HG03521 (cell line): ENCODE results near the gene RPS15.
"Not testable (repeated sequence)": the region's sequence is repeated elsewhere in the genome, so short reads cannot be mapped to it uniquely, and the experiment has no call there.

ENCODE experiments used
- ATAC-seq: cut with Tn5 transposase; IDR thresholded peaks from one replicate; pipeline ENCODE4 v1.9.1; 2021; ENCODE audit warnings: mild to moderate bottlenecking, moderate library complexity; ENCODE audit not compliant: unreplicated experiment

Gene RPS15

DNA sequence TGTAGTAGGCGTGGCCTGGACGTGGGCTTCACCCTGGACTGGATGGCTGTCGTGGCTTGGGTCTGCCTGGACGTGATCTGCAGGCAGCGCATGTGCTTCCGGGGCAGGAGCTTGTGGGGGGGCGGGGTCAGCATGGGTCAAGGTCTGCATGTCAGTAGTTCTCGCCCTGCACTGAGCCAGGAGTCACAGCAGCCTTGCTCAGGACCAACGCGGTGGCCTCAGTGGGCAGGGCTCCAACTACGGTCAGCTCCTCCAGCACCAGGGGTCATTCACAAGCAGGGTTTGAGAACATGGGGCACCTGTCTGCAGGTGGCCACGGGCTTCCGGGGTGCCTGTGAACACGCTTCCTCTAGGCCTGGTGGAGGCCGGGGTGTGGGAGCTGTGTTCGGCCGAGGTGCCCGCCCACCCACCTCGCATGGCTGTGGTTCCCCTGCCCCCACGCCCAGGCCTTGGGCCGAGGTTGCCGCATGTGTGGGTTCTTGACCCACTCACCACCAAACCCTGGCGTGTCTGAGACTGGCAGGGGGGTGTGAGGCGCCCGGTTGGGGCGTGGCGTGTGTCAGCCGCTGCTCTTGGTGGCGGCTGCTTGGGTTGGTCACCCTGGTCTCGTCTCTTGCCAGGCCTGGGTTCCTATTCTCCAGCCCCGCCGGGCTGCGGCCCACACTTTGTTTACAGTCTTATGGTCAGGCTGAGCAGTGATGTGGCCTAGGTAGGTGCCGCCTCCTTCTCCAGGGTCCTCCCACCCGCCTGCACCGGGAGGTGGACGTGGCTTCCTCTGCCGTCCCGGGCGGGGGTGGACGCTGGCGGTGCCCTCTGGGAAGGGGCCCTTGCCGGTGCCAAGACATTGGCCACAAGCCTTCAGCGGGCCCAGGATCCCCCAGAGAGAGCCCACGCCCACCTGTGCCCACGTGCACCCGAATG is 4.8 kb upstream of the RPS15 start:
- no peak for ATAC-seq

DNA sequence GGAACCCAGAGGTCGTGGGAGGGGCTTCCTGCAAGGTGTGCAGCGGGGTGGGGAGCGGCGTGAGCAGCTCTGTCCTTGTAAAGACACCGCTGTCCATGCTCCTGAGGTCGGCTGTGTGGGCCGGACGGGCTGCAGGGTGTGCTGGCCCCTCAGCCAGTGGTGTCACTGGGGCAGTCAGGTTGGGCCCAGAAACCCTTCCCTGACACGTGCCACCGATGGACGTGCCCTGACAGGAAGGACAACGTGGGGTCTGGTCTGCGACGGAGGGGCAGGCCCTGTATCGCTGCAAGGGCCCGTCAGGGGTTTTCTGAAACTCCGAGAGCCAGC is 4.2 kb upstream of the RPS15 start:
- no peak for ATAC-seq

DNA sequence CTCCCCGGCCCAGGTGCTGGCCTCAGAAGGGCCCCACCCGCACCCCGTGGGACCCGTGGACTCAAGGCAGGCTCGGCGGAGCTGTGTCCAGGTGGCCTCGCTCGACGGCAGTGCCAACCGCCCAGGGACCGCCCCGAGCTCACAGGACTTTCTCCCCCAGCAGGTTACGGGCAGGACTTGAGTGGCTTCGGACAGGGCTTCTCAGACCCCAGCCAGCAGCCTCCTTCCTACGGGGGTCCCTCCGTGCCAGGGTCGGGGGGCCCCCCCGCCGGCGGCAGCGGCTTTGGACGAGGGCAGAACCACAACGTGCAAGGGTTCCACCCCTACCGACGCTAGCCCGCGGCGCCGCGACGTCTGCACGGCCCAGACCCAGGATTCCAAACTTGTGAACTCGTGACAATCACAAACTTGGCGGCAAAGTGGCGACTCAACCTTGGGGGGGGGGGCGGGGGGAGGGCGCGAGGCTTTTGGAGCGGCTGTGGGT is 3.6 kb upstream of the RPS15 start:
- ATAC-seq = no peak

DNA sequence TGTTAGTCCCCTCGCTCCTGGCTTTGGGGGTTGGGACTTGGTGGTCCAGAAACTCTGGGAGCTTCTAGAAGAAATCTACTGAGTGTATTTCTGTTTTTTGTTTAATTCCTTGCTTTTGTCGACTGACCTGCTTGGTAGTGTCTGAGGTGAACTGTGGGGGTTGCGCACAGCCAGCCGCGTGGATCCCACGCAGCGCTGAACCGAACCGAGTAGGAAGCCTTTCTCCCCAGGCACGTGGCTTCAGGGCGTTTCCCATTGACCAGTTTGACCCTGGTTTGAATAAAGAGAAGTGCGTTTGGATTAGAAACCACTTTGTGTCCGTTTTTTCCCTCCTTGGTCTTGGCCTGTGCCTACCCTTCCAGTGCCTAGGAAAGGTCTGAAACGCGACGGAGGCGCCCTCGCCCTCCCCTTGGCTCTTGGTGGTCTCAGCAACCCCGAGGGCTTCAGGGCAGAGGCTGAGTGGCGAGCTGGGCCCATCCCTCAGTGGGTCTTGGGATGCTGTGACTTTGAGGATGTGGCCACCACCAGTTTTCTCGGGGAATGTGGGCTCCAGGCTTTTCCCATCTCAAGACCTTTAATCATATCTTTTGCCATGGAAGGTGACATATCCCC is 2.7 kb upstream of the RPS15 start:
- no peak for ATAC-seq

DNA sequence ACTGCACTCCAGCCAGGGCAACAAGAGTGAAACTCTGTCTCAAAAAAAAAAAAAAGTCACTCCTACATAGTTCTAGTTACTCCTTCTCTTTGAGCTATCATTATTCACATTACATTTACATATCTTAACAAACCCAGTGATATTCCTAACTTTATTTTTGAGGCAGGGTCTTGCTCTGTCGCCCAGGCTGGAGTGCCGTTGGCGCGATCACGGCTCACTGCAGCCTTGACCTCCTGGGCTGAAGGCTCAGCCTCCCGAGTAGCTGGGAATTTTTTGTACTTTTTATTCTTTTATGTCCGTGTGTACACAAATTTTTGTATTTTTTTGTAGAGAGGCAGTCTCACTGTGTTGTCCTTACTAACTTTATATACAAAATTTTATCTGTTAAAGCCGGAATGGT is 587 bp upstream of the RPS15 start:
- no peak for ATAC-seq

DNA sequence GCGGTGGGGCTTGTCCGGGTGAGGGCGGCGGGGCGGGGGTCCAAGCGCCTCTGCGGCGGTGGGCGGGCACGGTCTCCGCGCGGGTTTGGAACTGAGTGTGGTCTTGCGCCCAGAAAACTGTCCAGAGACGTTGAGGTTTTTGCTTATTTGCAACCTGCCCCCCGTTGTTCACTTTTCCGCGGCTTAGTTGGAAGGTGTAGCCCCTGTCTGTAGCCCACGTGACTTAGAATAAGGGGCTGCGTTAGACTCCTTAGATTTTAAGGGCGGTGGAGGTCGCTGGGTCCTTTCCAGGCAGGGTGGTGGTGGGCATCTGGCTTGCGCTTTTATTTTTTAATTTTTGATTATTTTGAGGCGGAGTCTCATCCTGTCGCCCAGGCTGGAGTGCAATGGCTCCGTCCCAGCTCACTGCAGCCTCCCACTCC is 748 bp downstream of the RPS15 start:
- no peak for ATAC-seq

DNA sequence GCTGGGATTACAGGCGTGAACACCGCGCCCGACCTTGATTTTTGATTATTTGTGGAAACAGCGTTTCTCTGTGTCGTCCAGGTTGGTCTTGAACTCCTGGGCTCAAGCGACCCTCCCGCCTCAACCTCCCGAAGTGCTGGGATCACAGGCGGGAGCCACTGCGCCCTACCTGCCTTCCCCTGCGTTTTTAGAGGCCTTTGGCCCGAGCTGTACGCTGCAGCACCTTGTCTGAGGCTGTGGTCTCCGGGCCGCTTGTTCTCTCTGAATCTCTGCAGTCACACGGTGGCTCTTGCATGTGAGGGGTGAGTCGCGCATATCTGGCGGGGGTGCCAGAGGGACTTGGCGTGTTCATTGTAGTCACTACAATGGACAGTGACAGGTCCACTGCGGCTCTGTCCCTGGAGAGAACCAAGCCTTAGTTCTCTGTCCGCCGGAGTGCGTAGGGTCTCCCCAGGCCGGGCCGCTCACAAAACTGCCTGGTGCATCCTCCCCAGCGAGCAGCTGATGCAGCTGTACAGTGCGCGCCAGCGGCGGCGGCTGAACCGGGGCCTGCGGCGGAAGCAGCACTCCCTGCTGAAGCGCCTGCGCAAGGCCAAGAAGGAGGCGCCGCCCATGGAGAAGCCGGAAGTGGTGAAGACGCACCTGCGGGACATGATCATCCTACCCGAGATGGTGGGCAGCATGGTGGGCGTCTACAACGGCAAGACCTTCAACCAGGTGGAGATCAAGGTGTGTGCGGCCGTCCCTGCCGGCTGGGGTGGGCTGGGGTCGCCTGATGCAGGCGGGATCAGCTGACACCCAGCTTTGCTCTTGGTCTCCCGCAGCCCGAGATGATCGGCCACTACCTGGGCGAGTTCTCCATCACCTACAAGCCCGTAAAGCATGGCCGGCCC is 1.6 kb downstream of the RPS15 start:
- ATAC-seq = not testable (repeated sequence)

DNA sequence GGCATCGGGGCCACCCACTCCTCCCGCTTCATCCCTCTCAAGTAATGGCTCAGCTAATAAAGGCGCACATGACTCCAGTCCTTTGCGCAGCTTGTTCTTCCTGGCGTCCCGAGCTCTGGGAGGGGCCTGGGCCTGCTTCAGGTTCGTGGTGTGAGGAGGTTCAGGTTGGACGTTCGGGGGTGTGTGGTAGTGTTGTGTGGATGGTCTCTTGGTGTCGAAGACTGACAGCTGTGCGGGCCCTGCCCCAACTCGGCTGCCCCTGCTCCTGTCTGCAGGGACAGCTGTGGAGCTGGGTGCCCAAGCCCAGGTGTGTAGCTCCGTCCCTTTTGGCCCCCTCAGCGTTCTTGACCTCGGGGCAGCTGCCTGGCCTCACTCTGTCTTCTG is 2.2 kb downstream of the RPS15 start:
- no peak for ATAC-seq

DNA sequence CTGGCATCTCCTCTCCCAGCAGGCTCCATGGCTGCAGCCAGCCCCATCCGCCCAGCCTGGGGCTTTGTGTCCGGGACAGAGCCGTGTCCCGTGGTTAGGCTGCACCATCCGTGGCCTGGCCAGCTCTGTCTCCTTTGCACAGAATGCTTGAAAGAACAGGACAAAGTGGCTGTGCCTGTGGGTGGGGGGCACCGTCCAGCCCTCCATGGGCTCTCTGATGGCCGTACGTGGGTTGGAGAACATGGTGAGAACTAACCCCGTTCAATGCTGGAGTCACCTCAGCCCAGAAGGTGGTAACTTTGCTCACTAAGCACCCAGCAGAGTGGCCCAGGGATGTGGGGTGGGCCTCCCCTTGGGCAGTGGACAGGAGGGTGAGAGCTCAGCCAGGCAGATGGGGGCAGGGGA is 2.8 kb downstream of the RPS15 start:
- ATAC-seq = no peak

DNA sequence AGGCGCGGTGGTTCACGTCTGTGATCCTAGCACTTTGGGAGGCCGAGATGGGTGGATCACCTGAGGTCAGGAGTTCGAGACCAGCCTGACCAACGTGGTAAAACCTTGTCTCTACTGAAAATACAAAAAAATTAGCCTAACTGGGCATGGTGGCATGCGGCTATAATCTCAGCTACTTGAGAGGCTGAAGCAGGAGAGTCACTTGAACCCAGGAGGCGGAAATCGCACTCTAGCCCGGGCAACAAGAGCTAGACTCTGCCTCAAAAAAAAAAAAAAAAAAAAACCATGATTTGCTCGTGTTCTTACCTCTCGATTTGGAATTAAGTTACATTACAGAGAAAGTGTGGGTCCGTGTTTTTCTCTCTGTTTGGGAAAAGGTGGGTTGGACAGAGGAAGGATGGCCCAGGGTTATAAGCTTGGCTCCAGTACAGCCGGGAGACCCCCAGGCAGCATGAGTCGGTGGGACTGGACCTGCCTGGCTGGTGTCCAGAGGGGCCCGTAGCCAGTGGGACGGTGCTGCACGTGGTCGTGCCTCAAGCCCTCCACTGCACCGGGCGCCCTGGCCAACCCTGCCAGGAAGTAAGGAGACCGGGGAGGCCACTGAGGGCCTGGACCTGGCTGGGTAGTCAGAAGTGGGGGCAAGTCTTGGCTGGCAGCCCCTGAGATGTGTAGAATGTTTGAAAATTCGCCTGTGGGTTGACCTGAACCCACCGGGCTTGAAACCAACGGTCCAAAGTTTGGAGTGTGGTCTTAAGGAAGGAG is 3.7 kb downstream of the RPS15 start:
- no peak for ATAC-seq

DNA sequence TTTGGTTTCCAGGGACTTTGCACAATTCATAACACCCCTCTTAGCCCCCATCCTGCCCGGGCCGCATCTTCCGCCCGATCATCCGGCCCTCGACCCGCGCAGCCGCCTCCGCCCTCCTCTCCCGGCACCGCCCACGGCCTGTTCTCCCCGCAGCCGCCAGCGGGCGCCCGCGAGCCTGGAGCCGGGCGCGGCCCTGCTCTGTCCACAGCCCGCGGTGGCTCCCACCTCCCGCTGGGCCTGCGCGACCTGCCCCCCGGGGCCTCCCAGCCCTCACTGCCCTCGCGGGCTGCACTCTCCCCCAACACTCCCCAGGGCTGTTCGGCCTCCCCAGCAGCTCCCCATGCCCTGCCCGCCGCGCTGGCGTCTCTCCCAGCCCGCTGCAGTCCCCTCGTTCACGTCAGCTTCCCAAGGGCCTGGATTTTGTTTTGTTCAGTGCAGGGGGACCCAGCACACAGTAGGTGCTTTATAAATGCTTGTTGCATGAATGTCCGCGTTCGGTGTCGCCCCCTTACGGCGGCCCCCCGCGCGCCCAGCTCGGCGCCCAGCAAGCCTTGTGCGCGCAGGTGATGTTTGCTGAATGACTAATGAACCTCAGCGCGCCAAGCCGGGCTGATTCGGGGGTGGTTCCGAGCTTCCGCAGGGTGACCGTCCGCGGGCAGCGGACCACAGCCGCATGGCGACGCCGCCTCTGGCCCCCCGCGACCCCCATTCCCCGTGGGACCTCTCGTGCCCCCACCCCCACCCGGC is 7.2 kb downstream of the RPS15 start:
- ATAC-seq = peak; percentile 50

DNA sequence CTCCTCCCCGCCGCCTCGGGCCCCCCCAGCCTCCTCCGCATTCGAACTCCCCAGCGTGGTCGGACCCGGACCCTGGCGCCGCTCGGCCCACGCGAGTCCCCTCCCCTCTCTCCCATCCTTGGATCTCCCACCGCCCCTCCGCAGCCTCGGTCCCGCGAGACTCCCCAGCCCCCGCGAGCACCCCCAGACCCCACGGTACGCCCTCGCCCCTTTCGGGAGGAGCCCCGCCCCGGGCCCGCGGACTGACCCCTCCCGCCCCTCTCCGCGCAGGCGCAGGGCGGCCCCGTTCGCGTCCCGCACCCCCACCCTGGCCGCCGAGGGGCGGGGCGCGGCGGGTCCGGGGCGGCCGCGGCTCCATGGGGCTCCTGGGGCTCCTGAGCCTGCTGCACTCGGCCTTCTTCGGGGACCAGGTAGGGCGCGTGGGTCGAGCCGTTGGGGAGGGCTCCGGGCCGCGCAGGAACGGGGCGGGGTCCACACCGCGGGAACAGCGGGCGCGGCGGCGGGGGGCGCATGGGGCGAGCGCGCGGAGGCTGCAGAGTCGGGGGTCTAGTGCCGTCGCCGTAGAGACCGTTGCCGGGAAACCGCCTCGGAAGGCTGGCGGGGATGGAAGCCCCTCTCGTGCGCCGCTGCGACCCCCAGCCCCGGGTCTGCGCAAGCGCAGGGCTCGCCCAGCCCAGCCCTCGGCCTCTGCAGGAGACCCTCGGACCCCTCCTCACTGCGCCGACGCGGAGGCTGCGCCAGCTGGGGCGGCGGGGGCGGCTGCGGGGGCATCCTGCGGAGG is 7.9 kb downstream of the RPS15 start:
- ATAC-seq = no peak

DNA sequence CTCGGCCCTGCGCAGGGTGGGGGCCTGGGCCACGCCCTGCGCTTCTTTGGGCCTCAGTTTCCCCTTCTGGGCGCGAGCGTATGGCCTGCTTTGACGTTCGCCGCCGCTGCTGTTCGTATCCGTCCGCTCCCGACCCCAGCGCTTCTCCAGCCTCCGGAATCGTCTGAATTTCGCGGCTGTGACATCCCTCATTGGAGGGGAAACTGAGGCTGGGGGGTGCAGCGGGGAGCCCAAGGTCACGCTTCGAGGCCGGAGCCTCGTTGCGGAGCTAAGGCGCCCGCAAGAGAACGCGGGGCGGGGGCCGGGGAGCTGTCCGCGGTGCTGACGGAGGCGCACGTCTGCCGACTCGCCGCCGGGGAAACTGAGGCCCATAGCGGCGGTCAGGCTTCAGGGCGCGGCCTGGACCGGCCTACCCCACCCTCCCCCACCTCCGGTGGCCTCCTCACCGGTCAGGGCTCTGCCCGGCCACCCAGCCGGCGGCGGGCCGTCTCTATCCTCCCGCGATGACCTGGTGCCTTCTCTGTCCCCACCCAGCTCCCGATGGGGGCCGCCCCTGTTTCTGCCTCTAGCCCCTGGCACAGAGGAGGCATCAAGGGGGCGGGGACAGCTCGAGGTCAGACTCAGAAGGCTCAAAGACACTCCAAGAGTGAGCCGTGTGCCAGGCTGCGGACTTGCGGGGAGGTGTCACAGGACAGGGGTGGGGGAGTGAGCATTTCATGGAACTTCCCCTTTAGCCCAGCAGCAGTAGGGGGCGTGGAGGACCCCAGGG is 8.7 kb downstream of the RPS15 start:
- ATAC-seq = no peak

DNA sequence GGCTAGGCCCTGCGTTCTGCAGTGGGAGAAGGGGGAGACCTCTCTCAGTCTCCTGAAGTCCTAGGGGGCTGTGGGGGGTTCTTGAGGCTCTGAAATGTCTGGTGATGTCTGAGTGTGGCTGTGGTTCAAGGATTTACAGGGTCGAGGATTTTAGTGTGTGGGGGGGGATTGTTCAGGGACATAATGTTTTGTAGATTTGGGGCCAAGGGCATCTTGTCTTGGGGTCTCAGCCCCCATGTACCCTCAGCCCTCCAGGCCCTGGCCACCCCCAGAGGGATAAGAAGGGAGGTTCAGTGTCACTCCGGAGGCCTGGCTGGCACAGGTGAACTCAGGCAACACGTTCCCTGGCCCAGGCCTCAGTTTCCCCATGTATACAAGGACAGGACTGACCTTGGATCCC is 9.3 kb downstream of the RPS15 start:
- ATAC-seq = no peak

DNA sequence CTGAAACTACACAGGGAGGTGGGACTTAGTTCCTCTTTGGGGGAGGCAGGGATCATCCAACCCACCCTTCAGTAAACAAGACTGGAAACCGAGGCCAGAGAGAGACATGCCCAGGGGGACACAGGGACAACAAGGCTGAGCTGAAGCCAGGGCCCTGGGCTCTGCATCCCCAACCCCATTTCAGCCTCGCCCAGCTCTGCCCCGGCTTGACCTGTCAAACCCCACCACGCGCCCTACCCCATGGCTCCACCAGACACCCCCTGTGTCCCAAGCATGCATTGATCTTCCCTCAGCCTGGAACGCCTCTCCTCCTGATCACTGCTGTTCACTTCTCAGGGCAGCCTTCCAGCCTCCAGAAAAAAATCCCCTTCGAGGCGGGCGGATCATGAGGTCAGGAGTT is 9.7 kb downstream of the RPS15 start:
- ATAC-seq = no peak

DNA sequence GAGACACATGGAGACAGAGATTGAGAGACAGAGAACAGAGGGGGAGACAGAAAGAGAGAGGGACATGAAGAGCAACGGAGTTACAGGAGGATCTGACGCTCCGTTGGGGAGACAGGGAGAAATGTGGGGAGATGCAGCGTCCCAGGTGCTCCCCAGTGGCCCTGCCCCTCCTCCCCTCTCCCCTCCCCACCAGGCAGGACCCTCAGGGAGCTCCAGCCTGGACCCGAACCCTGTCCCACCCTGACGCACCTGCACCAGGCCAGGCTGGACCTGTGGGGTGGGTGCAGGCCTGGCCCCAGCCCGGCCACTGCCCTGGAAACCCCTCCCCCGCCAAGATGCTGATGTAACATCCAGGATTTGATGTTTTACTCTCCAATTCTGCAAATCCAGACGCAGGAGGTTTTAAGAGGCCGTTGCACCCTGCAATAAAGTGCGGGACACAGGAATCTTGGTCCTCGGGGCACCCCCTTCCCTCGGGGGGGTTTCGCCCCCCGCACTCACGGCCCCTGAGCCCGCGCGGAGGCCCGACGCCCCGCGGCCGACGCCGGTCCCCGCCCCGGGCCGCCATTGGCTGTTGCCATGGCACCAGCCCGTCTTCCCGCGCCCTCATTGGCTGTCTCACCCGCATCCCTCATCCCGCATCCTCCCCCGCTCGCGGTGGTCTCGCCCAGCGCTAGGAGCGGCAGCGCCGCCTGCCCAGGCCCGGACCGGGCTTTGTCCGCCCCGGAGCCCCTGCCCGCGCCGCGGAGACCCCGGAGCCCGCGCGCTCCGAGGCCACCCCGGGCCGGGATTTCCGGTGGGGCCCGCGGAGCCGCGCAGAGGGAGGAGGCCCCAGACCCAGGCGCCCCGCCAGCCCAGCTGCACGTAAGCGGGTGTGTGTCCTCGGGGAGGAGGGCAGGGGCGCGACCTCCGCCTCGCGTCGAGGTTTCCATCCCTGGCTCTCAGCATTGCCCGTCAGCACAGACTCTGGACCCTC is 11.6 kb downstream of the RPS15 start, which contains the start of gene APC2:
APC2 (plus strand) TSS at position 655 of the 976 bp plus-strand sequence. CDS start 2,881 bp downstream, outside the sequence.
- ATAC-seq = no peak
